Raji (cell line): ENCODE measurements around the gene LRMDA.

Source experiments
- POLR2A ChIP-seq: IDR thresholded peaks from 2 replicates; pipeline ENCODE4 v1.6.1; 2011; ENCODE audit warnings: low read depth, low read length, control low read depth; ENCODE audit not compliant: insufficient read depth

The LRMDA gene

GRCh38 chr10:75788394-75789205 is 357.2 kb downstream of the LRMDA start:
- no peak for TF ChIP-seq POLR2A

DNA sequence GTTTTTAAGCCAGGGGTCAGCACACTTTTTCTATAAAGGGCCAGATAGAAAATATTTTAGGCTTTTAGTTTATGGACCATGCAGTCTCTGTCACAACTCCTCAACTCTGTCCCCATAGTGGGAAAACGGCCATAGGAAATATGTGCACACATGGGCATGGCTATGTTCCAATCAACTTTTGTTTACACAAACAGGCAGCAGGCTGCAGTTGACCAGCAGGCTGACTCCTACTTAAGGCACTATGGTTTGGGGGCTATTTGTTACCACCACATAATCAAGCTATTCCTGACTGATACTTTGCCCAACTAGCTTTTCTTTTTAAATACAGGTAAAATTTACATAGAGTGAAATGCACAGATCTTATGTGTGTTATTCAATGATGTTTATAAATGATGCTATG is 362.4 kb downstream of the LRMDA start:
- no peak for TF ChIP-seq POLR2A

GRCh38 chr10:75801121-75801520 is 369.7 kb downstream of the LRMDA start:
- TF ChIP-seq POLR2A = no peak

GRCh38 chr10:75801661-75802060 is 370.2 kb downstream of the LRMDA start:
- no peak for TF ChIP-seq POLR2A

DNA sequence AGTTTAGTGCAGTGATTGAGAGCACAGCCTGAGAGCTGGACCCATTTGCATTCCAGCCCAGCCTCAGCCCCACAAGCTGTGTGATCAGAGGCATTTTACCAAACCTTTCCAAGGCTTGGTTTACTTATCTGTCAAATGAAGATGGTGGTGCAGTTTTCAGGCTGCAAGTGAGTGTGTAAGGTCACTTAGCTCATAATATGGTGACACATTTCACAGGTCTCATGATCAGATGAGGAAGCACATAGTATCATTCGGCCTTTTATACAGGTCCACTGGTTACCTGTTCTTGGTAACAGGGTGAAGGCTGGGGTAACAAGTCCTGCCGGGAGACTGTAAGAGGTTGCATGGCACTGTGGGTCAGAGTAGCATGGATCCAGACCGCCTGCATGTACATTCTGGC is 371.7 kb downstream of the LRMDA start:
- TF ChIP-seq POLR2A = no peak

DNA sequence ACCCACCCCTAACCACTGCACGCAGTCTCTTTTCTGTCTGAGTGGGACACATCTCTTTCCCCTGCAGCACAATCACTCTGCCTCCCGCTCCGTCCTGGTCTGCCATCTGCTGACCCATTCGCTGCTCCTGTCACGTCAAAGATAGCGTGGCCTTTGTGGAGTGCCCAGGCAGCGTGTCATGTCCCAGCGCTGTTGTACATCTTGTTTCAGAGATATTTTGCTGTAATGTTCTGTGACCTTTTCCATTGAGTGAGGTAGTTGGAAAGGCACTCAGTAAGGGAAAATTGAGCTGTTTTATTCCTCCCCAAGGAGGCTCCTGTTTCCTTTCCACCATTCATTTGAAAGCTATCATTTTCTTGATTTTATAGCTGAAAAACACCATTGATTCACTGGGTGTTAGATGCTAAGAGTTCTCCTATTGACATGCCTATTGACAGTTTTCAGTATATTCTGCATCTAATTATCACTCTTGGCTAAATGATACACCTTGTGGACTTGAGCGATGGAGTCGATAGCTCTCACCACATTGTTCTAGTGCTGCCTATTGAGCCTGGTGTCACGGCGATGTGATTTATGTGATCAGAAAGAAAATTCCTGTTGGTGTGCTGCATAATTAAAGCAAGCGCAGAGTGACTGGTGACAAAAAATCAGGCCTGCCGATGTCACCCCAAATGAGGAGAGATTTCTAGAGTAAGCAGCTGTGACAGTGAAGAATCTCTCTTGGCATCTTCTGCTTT is 372.6 kb downstream of the LRMDA start:
- TF ChIP-seq POLR2A = no peak

DNA sequence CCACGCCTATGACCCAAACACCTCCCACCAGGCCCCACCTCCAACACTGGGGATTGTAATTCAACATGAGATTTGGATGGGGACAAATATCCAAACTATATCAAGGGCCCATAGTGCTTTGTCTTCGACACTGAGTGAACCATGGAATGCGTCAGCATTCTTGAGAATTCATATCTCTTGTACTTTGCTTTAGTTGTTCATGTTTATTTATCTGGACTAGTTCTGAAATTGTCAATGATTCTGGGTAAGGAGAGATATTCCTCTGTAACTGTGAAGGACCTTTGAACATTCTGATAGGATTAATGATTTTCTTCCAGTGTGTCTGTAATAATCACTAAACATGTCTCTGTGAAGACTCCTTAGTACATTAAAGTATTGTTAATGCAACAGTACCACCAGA is 374.8 kb downstream of the LRMDA start:
- no peak for TF ChIP-seq POLR2A

DNA sequence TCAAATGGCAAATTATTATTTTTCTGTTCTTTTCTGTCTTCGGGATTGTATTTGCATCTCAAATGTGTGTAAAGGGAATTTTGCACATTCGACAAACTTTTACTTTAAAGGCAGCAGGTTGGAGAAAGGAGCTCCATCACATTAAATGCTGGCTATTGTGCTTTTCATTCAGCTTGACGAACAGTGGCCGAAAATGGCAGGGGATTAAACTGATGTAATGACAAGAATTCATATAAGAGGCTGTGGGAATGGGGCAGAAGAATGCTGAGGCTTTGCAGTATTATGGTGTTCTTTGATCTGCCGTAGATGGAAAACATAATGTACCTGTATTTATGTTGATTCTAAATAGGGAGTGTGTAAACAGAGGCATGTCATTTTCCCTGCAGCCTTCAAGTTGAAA is 376.0 kb downstream of the LRMDA start:
- TF ChIP-seq POLR2A = no peak

DNA sequence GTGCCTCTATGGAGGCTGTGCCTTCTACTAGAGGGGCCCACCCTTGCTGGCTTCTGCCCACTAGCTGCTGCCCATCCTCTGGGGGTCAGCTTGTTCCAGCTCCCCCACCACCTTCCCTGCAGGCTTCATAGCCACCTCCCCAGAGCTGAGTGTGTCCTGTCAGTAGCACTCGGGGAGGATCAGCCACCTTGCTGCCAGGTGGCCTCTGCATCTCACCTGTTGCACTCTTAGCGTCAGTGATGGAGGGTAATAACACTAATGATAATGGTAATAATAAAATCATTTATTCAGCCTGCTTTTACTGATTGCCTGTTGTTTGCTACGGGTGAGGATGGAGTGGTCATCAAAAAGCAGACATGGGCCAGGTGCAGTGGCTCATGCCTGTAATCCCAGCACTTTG is 377.6 kb downstream of the LRMDA start:
- no peak for TF ChIP-seq POLR2A

DNA sequence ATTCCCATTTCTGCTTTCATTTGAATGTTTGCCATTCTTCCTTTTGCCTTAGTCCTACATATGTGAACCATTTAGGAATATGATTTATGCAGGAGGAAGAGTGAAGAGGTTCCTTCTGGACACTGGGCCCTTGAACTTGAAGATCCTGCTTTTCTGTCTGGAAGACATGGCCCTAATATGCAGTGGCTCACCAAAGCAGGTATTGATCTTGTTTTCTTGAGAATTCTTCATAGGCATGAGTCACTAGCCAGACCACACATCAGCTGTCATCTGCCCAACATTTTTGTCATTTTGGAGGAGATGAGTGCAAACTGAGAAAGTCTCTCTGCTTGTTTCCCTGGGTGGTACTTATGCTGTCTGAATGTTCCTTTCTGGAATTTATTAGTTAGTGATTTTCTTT is 382.6 kb downstream of the LRMDA start:
- TF ChIP-seq POLR2A = no peak

DNA sequence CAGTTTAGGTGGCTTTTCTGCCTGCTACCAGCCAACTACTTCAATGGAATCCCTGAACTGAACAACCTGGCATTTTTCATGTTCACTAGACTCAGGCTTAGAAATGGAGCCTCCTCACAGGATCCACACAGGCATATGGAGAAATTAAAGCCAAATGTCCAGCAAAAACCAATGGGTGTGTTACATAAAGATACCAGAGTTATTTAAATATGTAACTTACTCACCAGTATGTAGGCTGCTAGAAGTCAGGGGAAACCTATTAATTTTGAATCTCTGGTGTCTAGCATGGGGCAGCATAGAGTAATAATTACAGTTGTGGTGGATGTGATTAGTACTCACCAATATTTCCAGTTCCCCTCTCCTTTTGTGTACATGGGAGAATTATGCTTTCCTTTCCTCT is 383.6 kb downstream of the LRMDA start:
- no peak for TF ChIP-seq POLR2A

- TF ChIP-seq POLR2A = no peak
Measured at GRCh38 chr10:75817198-75817597, 385.8 kb downstream of the LRMDA start.

GRCh38 chr10:75818552-75818951 is 387.1 kb downstream of the LRMDA start:
- TF ChIP-seq POLR2A = no peak

DNA sequence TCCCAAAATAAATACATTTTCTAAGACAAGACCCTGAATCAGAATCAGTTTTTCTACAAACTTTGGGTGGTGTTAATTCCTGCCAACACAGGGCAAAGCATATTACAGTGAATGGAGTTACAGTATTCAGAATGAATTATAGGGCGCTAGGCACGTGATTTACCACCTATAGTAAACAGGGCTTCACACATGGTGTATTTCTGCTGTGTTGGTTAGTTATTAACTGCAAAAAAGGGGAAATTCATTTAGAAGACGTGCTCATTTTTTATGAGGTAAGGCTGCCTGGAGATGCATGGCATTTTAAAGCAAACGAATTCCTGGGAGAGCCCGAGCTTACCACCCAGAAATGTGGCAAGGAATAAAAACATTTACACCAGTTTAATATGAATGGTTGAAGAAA is 393.8 kb downstream of the LRMDA start:
- TF ChIP-seq POLR2A = no peak

GRCh38 chr10:75825661-75826060 is 394.2 kb downstream of the LRMDA start:
- no peak for TF ChIP-seq POLR2A

DNA sequence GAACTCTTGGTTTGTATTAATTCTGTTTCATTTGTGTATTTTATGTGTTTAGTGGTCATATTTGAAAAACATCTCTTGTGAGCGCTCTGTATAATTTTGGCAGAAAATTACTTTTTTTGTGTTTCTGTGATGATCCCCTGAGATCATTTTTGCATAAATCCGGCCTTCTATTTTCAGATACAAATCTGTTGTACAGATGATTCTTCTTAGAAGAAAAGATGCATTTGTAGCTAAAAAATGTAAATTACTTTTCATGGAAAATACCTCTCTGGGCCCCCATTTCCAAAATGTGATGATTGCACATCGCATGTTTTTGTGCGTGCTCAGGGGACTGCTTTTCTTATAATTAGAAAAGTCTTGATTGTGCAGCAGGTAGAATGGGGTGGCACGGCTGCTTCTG is 395.4 kb downstream of the LRMDA start:
- TF ChIP-seq POLR2A = no peak

- no peak for TF ChIP-seq POLR2A
Measured at GRCh38 chr10:75827587-75828021, 396.2 kb downstream of the LRMDA start.

GRCh38 chr10:75828413-75828812 is 397.0 kb downstream of the LRMDA start:
- no peak for TF ChIP-seq POLR2A
